Neuronal stem cell (in vitro differentiated cells): ENCODE results near the gene TRIOBP.
A peak's percentile ranks its signal among the peaks of the same experiment; 100 is the strongest.

Experiments
- DNase-seq: peaks from one replicate; pipeline ENCODE4 v3.0.0-alpha.2; 2013; ENCODE audit warnings: low spot score
- H2AFZ ChIP-seq: one replicate; pipeline ENCODE4 v1.6.1; 2013; ENCODE audit warnings: mild to moderate bottlenecking, low read length, inconsistent platforms
- H2AK5ac ChIP-seq: 2 replicates; pipeline ENCODE4 v1.6.1; 2013; ENCODE audit warnings: low read depth, mild to moderate bottlenecking, inconsistent platforms, low read length, moderate library complexity, mixed read lengths
- H2BK120ac ChIP-seq: 2 replicates; pipeline ENCODE4 v1.6.1; 2013; ENCODE audit warnings: low read depth, mild to moderate bottlenecking, inconsistent platforms, low read length, moderate library complexity, mixed read lengths
- H2BK12ac ChIP-seq: one replicate; pipeline ENCODE4 v1.6.1; 2013; ENCODE audit warnings: low read length, inconsistent platforms
- H2BK15ac ChIP-seq: 2 replicates; pipeline ENCODE4 v1.6.1; 2013; ENCODE audit warnings: mild to moderate bottlenecking, low read length, inconsistent platforms, mixed read lengths
- H2BK5ac ChIP-seq: one replicate; pipeline ENCODE4 v1.6.1; 2013; ENCODE audit warnings: inconsistent platforms, mild to moderate bottlenecking, low read length, moderate library complexity
- H3K14ac ChIP-seq: one replicate; pipeline ENCODE4 v1.6.1; 2013; ENCODE audit warnings: low read length, inconsistent platforms
- H3K18ac ChIP-seq: 2 replicates; pipeline ENCODE4 v1.6.1; 2013; ENCODE audit warnings: low read length, inconsistent platforms
- H3K23ac ChIP-seq: 2 replicates; pipeline ENCODE4 v1.6.1; 2013; ENCODE audit warnings: low read depth, mild to moderate bottlenecking, mixed read lengths, low read length, inconsistent platforms; ENCODE audit not compliant: poor library complexity
- H3K27ac ChIP-seq: replicated peaks from 3 replicates; pipeline ENCODE4 v1.5.1; 2013; ENCODE audit warnings: low read length, inconsistent platforms
- H3K27me3 ChIP-seq, 3 experiments: 2 replicates each; pipeline ENCODE4 v1.6.1; 2013; ENCODE audit warnings: low read length in 3 of 3, mild to moderate bottlenecking in 2 of 3, inconsistent platforms in 1 of 3, low read depth in 1 of 3, mixed read lengths in 1 of 3, moderate library complexity in 1 of 3; ENCODE audit not compliant: control insufficient read depth in 3 of 3, insufficient read depth in 3 of 3
- H3K36me3 ChIP-seq, 2 donors: replicated peaks in 1 of 2; 2 replicates each; pipeline ENCODE4 v1.6.1; 2013; ENCODE audit warnings: low read length in 2 of 2; ENCODE audit not compliant: control insufficient read depth in 2 of 2, insufficient read depth in 2 of 2
- H3K4ac ChIP-seq: 2 replicates; pipeline ENCODE4 v1.6.1; 2013; ENCODE audit warnings: inconsistent platforms, mild to moderate bottlenecking, low read length, moderate library complexity
- H3K4me1 ChIP-seq, 2 donors: 1 replicate in 1 of 2; 2 replicates in 1 of 2; pipeline ENCODE4 v1.6.1; 2013; ENCODE audit warnings: low read length in 2 of 2, low read depth in 1 of 2; ENCODE audit not compliant: control insufficient read depth in 2 of 2, insufficient read depth in 1 of 2
- H3K4me2 ChIP-seq: one replicate; pipeline ENCODE4 v1.6.1; 2013; ENCODE audit warnings: mild to moderate bottlenecking, low read length, inconsistent platforms; ENCODE audit not compliant: insufficient read depth, poor library complexity, severe bottlenecking
- H3K4me3 ChIP-seq, 2 donors: 2 replicates each; pipeline ENCODE4 v1.5.1; 2013; ENCODE audit warnings: low read length in 2 of 2, mild to moderate bottlenecking in 2 of 2, inconsistent platforms in 1 of 2, moderate library complexity in 1 of 2
- H3K79me1 ChIP-seq: one replicate; pipeline ENCODE4 v1.6.1; 2013; ENCODE audit warnings: low read depth, mild to moderate bottlenecking, inconsistent platforms, low read length, moderate library complexity
- H3K9ac ChIP-seq: one replicate; pipeline ENCODE4 v1.6.1; 2013; ENCODE audit warnings: mild to moderate bottlenecking, low read depth, low read length, inconsistent platforms; ENCODE audit not compliant: poor library complexity
- H3K9me3 ChIP-seq, 2 donors: replicated peaks in 1 of 2; 2 replicates each; pipeline versions ENCODE3 to v1.6.1; 2013; ENCODE audit warnings: low read length in 2 of 2, mild to moderate bottlenecking in 2 of 2, inconsistent platforms in 1 of 2, low read depth in 1 of 2, mixed read lengths in 1 of 2, moderate library complexity in 1 of 2; ENCODE audit not compliant: control insufficient read depth in 2 of 2, insufficient read depth in 1 of 2
- H4K8ac ChIP-seq: one replicate; pipeline ENCODE4 v1.6.1; 2013; ENCODE audit warnings: low read depth, mild to moderate bottlenecking, inconsistent platforms, low read length, moderate library complexity
- H4K91ac ChIP-seq: one replicate; pipeline ENCODE4 v1.6.1; 2013; ENCODE audit warnings: low read length, low read depth, mild to moderate bottlenecking, inconsistent platforms; ENCODE audit not compliant: poor library complexity
- WGBS, 2 donors: extraction: QIAGEN DNeasy Blood & Tissue Kit; methylation state at CpG; one replicate each; pipeline ENCODE4 v1.1.7; 2013; ENCODE audit warnings: missing lambda C conversion rate in 2 of 2, mixed read lengths in 1 of 2; ENCODE audit not compliant: insufficient read length in 2 of 2, insufficient replicate concordance in 1 of 2; ENCODE audit errors: extremely low coverage in 2 of 2; 5-methylcytosine and 5-hydroxymethylcytosine counted together

The TRIOBP gene

GRCh38 chr22:37805810-37806277, 109.0 kb downstream of the TRIOBP start:
- Histone ChIP-seq H3K9ac (peak overlapping the region; percentile 80), H3K4me1 (peaks cover 21 to 25% of the 10 kb centered on the region in 2 donors), H2AFZ (no peak overlapping the region), H3K4me3 (peak overlapping the region; percentile 80 to 82), H3K23ac (peak overlapping the region; percentile 99), H3K18ac (peak overlapping the region; percentile 44), H2BK12ac (peak overlapping the region; percentile 92), H3K4ac (no peak overlapping the region), H3K9me3 (no peaks in the 10 kb centered on the region), H2AK5ac (peak overlapping the region; percentile 95), H3K36me3 (peaks cover 3 to 13% of the 10 kb centered on the region in 2 donors), H3K27me3 (peaks cover 2 to 28% (median 18%) of the 10 kb centered on the region in 3 experiments), H2BK15ac (peak overlapping the region; percentile 93), H3K14ac (no peak overlapping the region), H3K4me2 (peak overlapping the region; percentile 100), H2BK120ac (no peak overlapping the region), H4K91ac (no peak overlapping the region), H2BK5ac (peak overlapping the region; percentile 93), H3K79me1 (peaks cover 4% of the 10 kb centered on the region), H4K8ac (no peak overlapping the region), H3K27ac (no peak overlapping the region)
- no peak for DNase-seq
- no CpG with 5 or more reads among the region's 10 CpGs for WGBS, 2 donors

- Histone ChIP-seq H2BK120ac (no peak overlapping the region), H3K4ac (no peak overlapping the region), H3K79me1 (peaks cover 4% of the 10 kb centered on the region), H3K36me3 (peaks cover 3 to 13% of the 10 kb centered on the region in 2 donors), H2AFZ (no peak overlapping the region), H3K9ac (peak overlapping the region; percentile 39), H3K23ac (no peak overlapping the region), H3K4me3 (peak overlapping the region; percentile 80 to 83), H4K8ac (no peak overlapping the region), H3K14ac (no peak overlapping the region), H3K4me1 (peaks cover 21 to 25% of the 10 kb centered on the region in 2 donors), H3K18ac (peak overlapping the region; percentile 63), H2BK15ac (no peak overlapping the region), H2BK12ac (no peak overlapping the region), H2AK5ac (no peak overlapping the region), H4K91ac (no peak overlapping the region), H3K27me3 (peaks cover 2 to 28% (median 18%) of the 10 kb centered on the region in 3 experiments), H3K4me2 (peak overlapping the region; percentile 72), H3K27ac (no peak overlapping the region), H2BK5ac (no peak overlapping the region), H3K9me3 (no peaks in the 10 kb centered on the region)
- WGBS, 2 donors, result no CpG with 5 or more reads among the region's 19 CpGs
- DNase-seq, result no peak
Measured at GRCh38 chr22:37806409-37807333, 109.8 kb downstream of the TRIOBP start.

GRCh38 chr22:37807410-37808293, 110.8 kb downstream of the TRIOBP start, which contains the start of gene GCAT:
TSS of gene GCAT (plus strand) at chr22:37807934. CDS start at chr22:37807968, 34 bp downstream.
- DNase-seq, result peak; percentile 97
- Histone ChIP-seq H2AFZ (peak within 1 kb of the TSS; percentile 88), H2BK15ac (no peak within 1 kb of the TSS), H3K36me3 (peaks cover 3 to 13% of the 10 kb centered on the region in 2 donors), H3K4ac (no peak within 1 kb of the TSS), H3K79me1 (peaks cover 4% of the 10 kb centered on the region), H2BK12ac (no peak within 1 kb of the TSS), H3K4me2 (peak within 1 kb of the TSS; percentile 72), H4K91ac (no peak within 1 kb of the TSS), H3K9me3 (no peaks in the 10 kb centered on the region), H2AK5ac (no peak within 1 kb of the TSS), H3K27ac (peak within 1 kb of the TSS; percentile 53), H2BK120ac (no peak within 1 kb of the TSS), H4K8ac (no peak within 1 kb of the TSS), H3K18ac (peak within 1 kb of the TSS; percentile 88), H3K4me3 (peak within 1 kb of the TSS; percentile 80 to 92), H3K14ac (no peak within 1 kb of the TSS), H3K4me1 (peaks cover 21 to 23% of the 10 kb centered on the region in 2 donors), H3K27me3 (peaks cover 2 to 28% (median 15%) of the 10 kb centered on the region in 3 experiments), H2BK5ac (no peak within 1 kb of the TSS), H3K9ac (peak within 1 kb of the TSS; percentile 93), H3K23ac (peak within 1 kb of the TSS; percentile 99)
- WGBS, 2 donors, result no CpG with 5 or more reads among the region's 73 CpGs
